GM23338 (cell line): ENCODE measurements around the gene FAM161B. TPM values are rescaled to one million over a fixed set of nuclear protein-coding genes. Genes with fewer than 3 reads are reported as not detected.

Source experiments
- ATAC-seq: fragments of 200-7000 bp; cut with Tn5 transposase; 3 replicates; pipeline ENCODE4 v1.9.1; 2020
- DNase-seq: peaks from one replicate; pipeline ENCODE4 v3.0.0-alpha.2; 2015; ENCODE audit warnings: low spot score
- H2AFZ ChIP-seq: fragments of 200-600 bp; sonication (generic); 2 replicates; pipeline ENCODE4 v1.8.0; 2016; ENCODE audit warnings: antibody characterized with exemption, mild to moderate bottlenecking, moderate library complexity
- H3F3A ChIP-seq: fragments of 200-600 bp; sonication (generic); replicated peaks from 2 replicates; pipeline ENCODE4 v1.8.0; 2017; ENCODE audit warnings: antibody characterized with exemption, mixed run types, low read depth
- H3K27ac ChIP-seq: fragments of 200-600 bp; sonication (generic); 2 replicates; pipeline ENCODE4 v1.6.1; 2016; ENCODE audit warnings: low read depth
- H3K27me3 ChIP-seq: fragments of 200-600 bp; sonication (generic); 2 replicates; pipeline ENCODE4 v1.8.0; 2016; ENCODE audit warnings: mild to moderate bottlenecking, mixed run types, moderate library complexity; ENCODE audit not compliant: insufficient read depth
- H3K36me3 ChIP-seq: fragments of 200-600 bp; sonication (generic); 2 replicates; pipeline ENCODE4 v1.8.0; 2016; ENCODE audit warnings: mild to moderate bottlenecking; ENCODE audit not compliant: insufficient read depth
- H3K4me1 ChIP-seq: fragments of 200-600 bp; sonication (generic); 2 replicates; pipeline ENCODE4 v1.8.0; 2016; ENCODE audit warnings: mild to moderate bottlenecking, moderate library complexity; ENCODE audit not compliant: insufficient read depth
- H3K4me2 ChIP-seq: fragments of 200-600 bp; sonication (generic); 2 replicates; pipeline ENCODE4 v1.7.1; 2017; ENCODE audit warnings: mixed run types
- H3K4me3 ChIP-seq: fragments of 200-600 bp; sonication (generic); 2 replicates; pipeline ENCODE4 v1.6.1; 2016; ENCODE audit warnings: mixed run types
- H3K79me2 ChIP-seq: fragments of 200-600 bp; sonication (generic); replicated peaks from 2 replicates; pipeline ENCODE4 v1.8.0; 2017; ENCODE audit warnings: mild to moderate bottlenecking; ENCODE audit not compliant: insufficient read depth
- H3K9me2 ChIP-seq: fragments of 200-600 bp; sonication (generic); 2 replicates; pipeline ENCODE4 v1.8.0; 2017; ENCODE audit not compliant: insufficient read depth
- H4K20me1 ChIP-seq: fragments of 200-600 bp; sonication (generic); replicated peaks from 2 replicates; pipeline ENCODE4 v1.8.0; 2017; ENCODE audit warnings: mild to moderate bottlenecking; ENCODE audit not compliant: insufficient read depth
- H3K27ac Mint-ChIP-seq: 2 replicates; pipeline ENCODE4 v1.8.0; 2020; ENCODE audit warnings: inconsistent platforms, mild to moderate bottlenecking, moderate library complexity, mixed read lengths
- H3K27me3 Mint-ChIP-seq: 3 replicates; pipeline ENCODE4 v1.8.0; 2022; ENCODE audit warnings: low read depth, mild to moderate bottlenecking, moderate library complexity, mixed read lengths, inconsistent platforms; ENCODE audit not compliant: insufficient read depth, poor library complexity
- H3K36me3 Mint-ChIP-seq: 3 replicates; pipeline ENCODE4 v1.8.0; 2021; ENCODE audit warnings: low read depth, mild to moderate bottlenecking, inconsistent platforms, moderate library complexity, mixed read lengths
- H3K4me1 Mint-ChIP-seq: 3 replicates; pipeline ENCODE4 v1.8.0; 2020; ENCODE audit warnings: mild to moderate bottlenecking, inconsistent platforms, mixed read lengths
- H3K4me3 Mint-ChIP-seq: 3 replicates; pipeline ENCODE4 v1.8.0; 2021; ENCODE audit warnings: moderate library complexity, mild to moderate bottlenecking, inconsistent platforms, mixed read lengths
- H3K9me3 Mint-ChIP-seq: 3 replicates; pipeline ENCODE4 v1.8.0; 2020; ENCODE audit warnings: moderate library complexity, mild to moderate bottlenecking, inconsistent platforms, mixed read lengths
- CREB1 ChIP-seq: fragments of 250-450 bp; sonication (Bioruptor Pico); IDR thresholded peaks from 2 replicates; pipeline ENCODE4 v1.5.0; 2020; ENCODE audit warnings: low read depth, mild to moderate bottlenecking, moderate library complexity
- JUNB ChIP-seq: IDR thresholded peaks from one replicate; pipeline ENCODE4 v1.6.1; 2016; ENCODE audit warnings: antibody characterized with exemption; ENCODE audit not compliant: unreplicated experiment
- POLR2AphosphoS5 ChIP-seq: IDR thresholded peaks from 2 replicates; pipeline ENCODE4 v1.6.1; 2016; ENCODE audit warnings: antibody characterized with exemption, low read depth
- ZNF462 ChIP-seq: fragments of 250-450 bp; sonication (Bioruptor Pico); IDR thresholded peaks from 2 replicates; pipeline ENCODE4 v1.5.0; 2020; ENCODE audit warnings: mild to moderate bottlenecking, moderate library complexity
- long read RNA-seq: library from polyadenylated mRNA; unstranded; transcript quantifications from one replicate; pipeline ENCODE4 v2.0.0, GENCODE V29; 2020; ENCODE audit not compliant: unreplicated experiment
- polyA plus RNA-seq: library from polyadenylated mRNA; unstranded; fragments of >200 nt; fragmentation: Nextera tagmentation; extraction: Ambion mirVana; gene quantifications from 2 replicates; pipeline ENCODE4 v1.2.1, GENCODE V29; 2016
- total RNA-seq: library from RNA; depleted of rRNA; stranded (reverse); fragments of >200 nt; shearing (Covaris generic); gene quantifications from 2 replicates; pipeline ENCODE4 v1.2.3, GENCODE V29; 2014; rRNA removed
- TF ChIP-seq, protein P1 (sequence below), 2 experiments: fragments of 200-600 bp in 1 of 2; sonication (generic) in 1 of 2; conservative IDR thresholded peaks; 2 replicates each; pipeline versions ENCODE4 v1.5.1 to v1.6.1; 2016 to 2017; ENCODE audit warnings: antibody characterized with exemption in 2 of 2, low read depth in 2 of 2, mild to moderate bottlenecking in 2 of 2, moderate library complexity in 1 of 2

The FAM161B gene, protein sequence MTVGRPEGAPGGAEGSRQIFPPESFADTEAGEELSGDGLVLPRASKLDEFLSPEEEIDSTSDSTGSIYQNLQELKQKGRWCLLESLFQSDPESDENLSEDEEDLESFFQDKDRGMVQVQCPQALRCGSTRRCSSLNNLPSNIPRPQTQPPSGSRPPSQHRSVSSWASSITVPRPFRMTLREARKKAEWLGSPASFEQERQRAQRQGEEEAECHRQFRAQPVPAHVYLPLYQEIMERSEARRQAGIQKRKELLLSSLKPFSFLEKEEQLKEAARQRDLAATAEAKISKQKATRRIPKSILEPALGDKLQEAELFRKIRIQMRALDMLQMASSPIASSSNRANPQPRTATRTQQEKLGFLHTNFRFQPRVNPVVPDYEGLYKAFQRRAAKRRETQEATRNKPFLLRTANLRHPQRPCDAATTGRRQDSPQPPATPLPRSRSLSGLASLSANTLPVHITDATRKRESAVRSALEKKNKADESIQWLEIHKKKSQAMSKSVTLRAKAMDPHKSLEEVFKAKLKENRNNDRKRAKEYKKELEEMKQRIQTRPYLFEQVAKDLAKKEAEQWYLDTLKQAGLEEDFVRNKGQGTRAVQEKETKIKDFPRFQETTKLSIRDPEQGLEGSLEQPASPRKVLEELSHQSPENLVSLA
- 0.04 and 0.28 TPM in 2 replicates for total RNA-seq
- 2.3 and 2.8 TPM in 2 replicates for polyA plus RNA-seq
- long read RNA-seq, full-length matches to known transcripts: 1 of 1 reads
- long read RNA-seq, partial matches to known transcripts: 0 of 1 reads
- long read RNA-seq, other reads (novel, unspliced or antisense): 0 of 1 reads

- Histone ChIP-seq H3K4me1 (no peaks in the 10 kb centered on the region), H3K4me3 (peak within 1 kb of the TSS; percentile 67), H3F3A (no peaks in the 10 kb centered on the region), H3K4me2 (peak within 1 kb of the TSS; percentile 75), H3K27ac (peak within 1 kb of the TSS; percentile 57), H2AFZ (peak within 1 kb of the TSS; percentile 88), H3K36me3 (no peaks in the 10 kb centered on the region), H3K27me3 (no peaks in the 10 kb centered on the region), H3K79me2 (no peaks in the 10 kb centered on the region), H4K20me1 (0 out of 2 replicates have a peak, but pooled peaks cover 3% of the 10 kb centered on the region), H3K9me2 (no peaks in the 10 kb centered on the region)
- ATAC-seq (peak; percentile 95), DNase-seq (peak; percentile 99)
- TF ChIP-seq ZNF462 (CRISPR knock-in tag): no peak
- TF ChIP-seq CREB1 (CRISPR knock-in tag): peak; percentile 88
- TF ChIP-seq, protein P1, sequence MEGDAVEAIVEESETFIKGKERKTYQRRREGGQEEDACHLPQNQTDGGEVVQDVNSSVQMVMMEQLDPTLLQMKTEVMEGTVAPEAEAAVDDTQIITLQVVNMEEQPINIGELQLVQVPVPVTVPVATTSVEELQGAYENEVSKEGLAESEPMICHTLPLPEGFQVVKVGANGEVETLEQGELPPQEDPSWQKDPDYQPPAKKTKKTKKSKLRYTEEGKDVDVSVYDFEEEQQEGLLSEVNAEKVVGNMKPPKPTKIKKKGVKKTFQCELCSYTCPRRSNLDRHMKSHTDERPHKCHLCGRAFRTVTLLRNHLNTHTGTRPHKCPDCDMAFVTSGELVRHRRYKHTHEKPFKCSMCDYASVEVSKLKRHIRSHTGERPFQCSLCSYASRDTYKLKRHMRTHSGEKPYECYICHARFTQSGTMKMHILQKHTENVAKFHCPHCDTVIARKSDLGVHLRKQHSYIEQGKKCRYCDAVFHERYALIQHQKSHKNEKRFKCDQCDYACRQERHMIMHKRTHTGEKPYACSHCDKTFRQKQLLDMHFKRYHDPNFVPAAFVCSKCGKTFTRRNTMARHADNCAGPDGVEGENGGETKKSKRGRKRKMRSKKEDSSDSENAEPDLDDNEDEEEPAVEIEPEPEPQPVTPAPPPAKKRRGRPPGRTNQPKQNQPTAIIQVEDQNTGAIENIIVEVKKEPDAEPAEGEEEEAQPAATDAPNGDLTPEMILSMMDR (conservative IDR thresholded peaks at IDR 0.05; ENCODE audit: low read depth in 2 of 2): peak in 1 of 2 experiments; percentile 34; a peak in 1 of 4 replicates
- peak; percentile 83 for TF ChIP-seq POLR2AphosphoS5
- no peak for TF ChIP-seq JUNB
- Mint-ChIP-seq H3K4me3 (peak within 1 kb of the TSS; percentile 89), H3K4me1 (no peaks in the 10 kb centered on the region), H3K9me3 (no peaks in the 10 kb centered on the region), H3K27me3 (peaks cover 4% of the 10 kb centered on the region), H3K27ac (peak within 1 kb of the TSS; percentile 95), H3K36me3 (peaks cover 9% of the 10 kb centered on the region)
Measured at GRCh38 chr14:73949752-73950734, at the start of gene FAM161B, which contains the start of gene COQ6. TSS of gene FAM161B (minus strand) at chr14:73950094. CDS start at chr14:73950026, 68 bp downstream. TSS of gene COQ6 (plus strand) at chr14:73950302. CDS start at chr14:73950333, 31 bp downstream.
